H1 (cell line): ENCODE results near the gene PRPF40B. TPM values are rescaled to one million over a fixed set of nuclear protein-coding genes. Genes with fewer than 3 reads are reported as not detected.

ENCODE experiments used
- CTCF ChIA-PET: fragments of 300-600 bp; sonication (Branson Sonifier 250); formaldehyde crosslinking; loops from one replicate; lab custom pipeline; 2021; ENCODE audit not compliant: partially characterized antibody; lab: Charles Lee
- POLR2A ChIA-PET: fragments of 300-600 bp; sonication (Branson Sonifier 250); formaldehyde crosslinking; loops from one replicate; lab custom pipeline; 2021; ENCODE audit warnings: inconsistent platforms; ENCODE audit not compliant: partially characterized antibody; lab: Charles Lee
- DNase-seq, 2 experiments: peaks; one replicate each; pipeline versions ENCODE4 v3.0.0 to v3.0.0-alpha.2; 2010 to 2022; ENCODE audit warnings: low spot score in 2 of 2, low read depth in 1 of 2, mixed read lengths in 1 of 2
- FAIRE-seq: peaks from 2 replicates; lab custom pipeline; 2011; peaks lifted over from hg19 to GRCh38; lab: Jason Lieb, UNC
- H2AFZ ChIP-seq: 2 replicates; pipeline ENCODE4 v1.8.1; 2012; ENCODE audit warnings: low read length, inconsistent platforms
- H2AK5ac ChIP-seq: 2 replicates; pipeline ENCODE4 v1.6.1; 2013; ENCODE audit warnings: low read depth, low read length
- H2BK120ac ChIP-seq: replicated peaks from 2 replicates; pipeline ENCODE3; 2013; ENCODE audit warnings: low read depth, low read length, inconsistent platforms
- H2BK12ac ChIP-seq: 2 replicates; pipeline ENCODE4 v1.6.1; 2013; ENCODE audit warnings: low read depth, low read length
- H2BK15ac ChIP-seq: 2 replicates; pipeline ENCODE4 v1.6.1; 2013; ENCODE audit warnings: low read length
- H2BK20ac ChIP-seq: 2 replicates; pipeline ENCODE4 v1.6.1; 2013; ENCODE audit warnings: low read length
- H2BK5ac ChIP-seq: 2 replicates; pipeline ENCODE4 v1.6.1; 2013; ENCODE audit warnings: low read depth, low read length
- H3K14ac ChIP-seq: 2 replicates; pipeline ENCODE4 v1.6.1; 2013; ENCODE audit warnings: inconsistent platforms; ENCODE audit not compliant: insufficient read length
- H3K18ac ChIP-seq: 2 replicates; pipeline ENCODE4 v1.6.1; 2013; ENCODE audit warnings: low read length; ENCODE audit errors: extremely low read depth
- H3K23ac ChIP-seq: 2 replicates; pipeline ENCODE4 v1.6.1; 2013; ENCODE audit warnings: inconsistent platforms; ENCODE audit not compliant: insufficient read length
- H3K23me2 ChIP-seq: 2 replicates; pipeline ENCODE4 v1.6.1; 2013; ENCODE audit warnings: low read depth, low read length
- H3K27ac ChIP-seq: 2 replicates; pipeline ENCODE4 v1.6.1; 2011; ENCODE audit warnings: low read depth, low read length, inconsistent platforms
- H3K27me3 ChIP-seq, 4 experiments: replicated peaks in 1 of 4; 1 replicate in 1 of 4; 2 replicates in 3 of 4; pipeline versions ENCODE4 v1.6.1 to v1.8.1; 2011 to 2013; ENCODE audit warnings: low read length in 3 of 4, mild to moderate bottlenecking in 3 of 4, inconsistent platforms in 2 of 4, mixed read lengths in 2 of 4, moderate library complexity in 1 of 4; ENCODE audit not compliant: control insufficient read depth in 3 of 4, insufficient read depth in 3 of 4; ENCODE audit errors: extremely low read depth in 1 of 4
- H3K36me3 ChIP-seq, 4 experiments: 2 replicates each; pipeline versions ENCODE4 v1.6.1 to v1.8.1; 2011 to 2013; ENCODE audit warnings: mild to moderate bottlenecking in 4 of 4, low read length in 3 of 4, moderate library complexity in 2 of 4, control low read depth in 1 of 4, inconsistent platforms in 1 of 4; ENCODE audit not compliant: insufficient read depth in 4 of 4, control insufficient read depth in 2 of 4
- H3K4ac ChIP-seq: replicated peaks from 2 replicates; pipeline ENCODE3; 2013; ENCODE audit warnings: low read length, low read depth, mixed read lengths, inconsistent platforms; ENCODE audit not compliant: insufficient read length
- H3K4me1 ChIP-seq, 4 experiments: replicated peaks in 1 of 4; 1 replicate in 1 of 4; 2 replicates in 3 of 4; pipeline versions ENCODE4 v1.6.1 to v1.8.1; 2011 to 2013; ENCODE audit warnings: low read length in 3 of 4, inconsistent platforms in 2 of 4, mixed read lengths in 1 of 4; ENCODE audit not compliant: insufficient read depth in 4 of 4, control insufficient read depth in 3 of 4
- H3K4me2 ChIP-seq, 2 experiments: 2 replicates each; pipeline versions ENCODE4 v1.6.1 to v1.8.1; 2011 to 2013; ENCODE audit warnings: low read depth in 2 of 2, low read length in 2 of 2, control low read depth in 1 of 2, inconsistent platforms in 1 of 2, mild to moderate bottlenecking in 1 of 2; ENCODE audit not compliant: insufficient read depth in 1 of 2
- H3K4me3 ChIP-seq, 4 experiments: fragments of 200-600, 300-600 bp in 1 of 4; sonication (generic), shearing (Covaris generic), sonication (Bioruptor Twin) in 1 of 4; 2 replicates each; pipeline versions ENCODE4 v1.5.1 to v1.8.1; 2011 to 2016; ENCODE audit warnings: low read length in 4 of 4, low read depth in 3 of 4, control low read depth in 2 of 4, inconsistent platforms in 2 of 4, mild to moderate bottlenecking in 2 of 4, mixed read lengths in 1 of 4, moderate library complexity in 1 of 4; ENCODE audit not compliant: insufficient read depth in 2 of 4; ENCODE audit errors: extremely low read depth in 1 of 4
- H3K56ac ChIP-seq: replicated peaks from 2 replicates; pipeline ENCODE3; 2013; ENCODE audit warnings: low read depth, mild to moderate bottlenecking, mixed read lengths, low read length, inconsistent platforms; ENCODE audit not compliant: insufficient read length
- H3K79me1 ChIP-seq: 2 replicates; pipeline ENCODE4 v1.6.1; 2013; ENCODE audit warnings: low read depth, low read length, control low read depth
- H3K79me2 ChIP-seq, 2 experiments: 2 replicates each; pipeline versions ENCODE4 v1.6.1 to v1.8.1; 2012 to 2013; ENCODE audit warnings: low read length in 2 of 2, mild to moderate bottlenecking in 2 of 2, inconsistent platforms in 1 of 2; ENCODE audit not compliant: insufficient read depth in 2 of 2, control insufficient read depth in 1 of 2
- H3K9ac ChIP-seq, 4 experiments: replicated peaks in 1 of 4; 1 replicate in 1 of 4; 2 replicates in 3 of 4; pipeline versions ENCODE4 v1.6.1 to v1.8.1; 2011 to 2013; ENCODE audit warnings: low read depth in 3 of 4, low read length in 3 of 4, control low read depth in 2 of 4, mild to moderate bottlenecking in 2 of 4, moderate library complexity in 2 of 4, inconsistent platforms in 1 of 4; ENCODE audit errors: extremely low read depth in 1 of 4
- H3K9me3 ChIP-seq, 2 experiments: 2 replicates each; pipeline versions ENCODE4 v1.6.1 to v1.8.1; 2012 to 2013; ENCODE audit warnings: mild to moderate bottlenecking in 2 of 2, moderate library complexity in 2 of 2, control low read depth in 1 of 2, inconsistent platforms in 1 of 2, low read depth in 1 of 2, low read length in 1 of 2, mixed read lengths in 1 of 2; ENCODE audit not compliant: insufficient read depth in 2 of 2
- H4K20me1 ChIP-seq, 2 experiments: replicated peaks in 1 of 2; 2 replicates each; pipeline versions ENCODE3 to v1.8.1; 2011 to 2013; ENCODE audit warnings: inconsistent platforms in 2 of 2, low read length in 2 of 2, mild to moderate bottlenecking in 1 of 2; ENCODE audit not compliant: insufficient read depth in 2 of 2, control insufficient read depth in 1 of 2
- H4K5ac ChIP-seq: 2 replicates; pipeline ENCODE4 v1.6.1; 2013; ENCODE audit warnings: low read length, low read depth, mixed read lengths, inconsistent platforms; ENCODE audit not compliant: insufficient read length
- H4K8ac ChIP-seq: 2 replicates; pipeline ENCODE4 v1.8.0; 2013; ENCODE audit warnings: mild to moderate bottlenecking, moderate library complexity, low read length, inconsistent platforms; ENCODE audit not compliant: insufficient read depth; ENCODE audit errors: extremely low read depth
- H4K91ac ChIP-seq: replicated peaks from 2 replicates; pipeline ENCODE3; 2013; ENCODE audit warnings: low read length, mixed read lengths, inconsistent platforms; ENCODE audit not compliant: insufficient read length
- CBX5 ChIP-seq: fragments of 300-800, 300-1000 bp; sonication (generic); IDR thresholded peaks from 2 replicates; pipeline ENCODE4 v1.7.1; 2016; ENCODE audit warnings: antibody characterized with exemption, low read length, low read depth
- EGR1 ChIP-seq: IDR thresholded peaks from 2 replicates; pipeline ENCODE4 v1.6.1; 2011; ENCODE audit warnings: low read depth, low read length, borderline replicate concordance
- FOSL1 ChIP-seq: IDR thresholded peaks from 2 replicates; pipeline ENCODE4 v1.6.1; 2011; ENCODE audit warnings: mild to moderate bottlenecking, low read depth, low read length, moderate library complexity; ENCODE audit not compliant: insufficient read depth
- GABPA ChIP-seq: IDR thresholded peaks from 2 replicates; pipeline ENCODE4 v1.6.1; 2011; ENCODE audit warnings: mild to moderate bottlenecking, low read length, moderate library complexity, borderline replicate concordance; ENCODE audit not compliant: insufficient read depth
- GTF2F1 ChIP-seq: IDR thresholded peaks from 2 replicates; pipeline ENCODE4 v1.6.1; 2012; ENCODE audit warnings: low read depth, low read length, improper control_type of control experiment, borderline replicate concordance
- HDAC2 ChIP-seq, 2 experiments: fragments of 300-600 bp in 1 of 2; sonication (generic) in 1 of 2; IDR thresholded peaks; 2 replicates each; pipeline ENCODE4 v1.6.1; 2011 to 2012; ENCODE audit warnings: low read depth in 2 of 2, low read length in 2 of 2, mild to moderate bottlenecking in 2 of 2, moderate library complexity in 2 of 2, borderline replicate concordance in 1 of 2, inconsistent platforms in 1 of 2
- NANOG ChIP-seq: IDR thresholded peaks from 2 replicates; pipeline ENCODE4 v1.6.1; 2011; ENCODE audit warnings: low read length, low read depth, mild to moderate bottlenecking, inconsistent platforms; ENCODE audit not compliant: insufficient read depth, poor library complexity, severe bottlenecking
- SIRT6 ChIP-seq: IDR thresholded peaks from one replicate; pipeline ENCODE4 v1.7.1; 2012; ENCODE audit warnings: low read length, inconsistent platforms
- SRF ChIP-seq: IDR thresholded peaks from 2 replicates; pipeline ENCODE4 v1.6.1; 2011; ENCODE audit warnings: mild to moderate bottlenecking, low read depth, low read length, moderate library complexity
- WGBS, 2 experiments: shearing (Covaris generic) in 1 of 2; methylation state at CpG; one replicate each; pipeline versions ENCODE4 v1.1.6 to v1.1.7; 2013 to 2015; ENCODE audit warnings: low lambda C conversion rate in 2 of 2, mixed read lengths in 2 of 2, inconsistent platforms in 1 of 2, low coverage in 1 of 2, missing lambda C conversion rate in 1 of 2; ENCODE audit not compliant: insufficient replicate concordance in 2 of 2, insufficient coverage in 1 of 2, insufficient read length in 1 of 2; ENCODE audit errors: extremely low coverage in 1 of 2, missing lambda C conversion rate in 1 of 2; 5-methylcytosine and 5-hydroxymethylcytosine counted together
- polyA plus RNA-seq, 7 experiments: library from polyadenylated mRNA; depleted of rRNA in 3 of 7; stranded (reverse) in 5 of 7; unstranded in 2 of 7; fragments of >200 nt in 5 of 7; fragments of 200-250 nt in 2 of 7; gene quantifications; 1 replicate in 5 of 7; 2 replicates in 1 of 7; 4 replicates in 1 of 7; pipeline versions ENCODE4 v1.2.1 to v1.2.3, GENCODE V29; 2011 to 2013; ENCODE audit warnings: missing spikeins in 2 of 7, mixed read lengths in 2 of 7
- total RNA-seq: library from RNA; stranded (reverse); fragmentation: NEBNext Ultra II Directional; extraction: Animal tissue kit (Norgen Biotek cat#: 25700); gene quantifications from 2 replicates; pipeline ENCODE4 v1.2.1, GENCODE V29; 2021
- TF ChIP-seq, protein P1 (sequence below): IDR thresholded peaks from 2 replicates; pipeline ENCODE4 v1.6.1; 2012; ENCODE audit warnings: low read length, inconsistent platforms

The PRPF40B gene
- total and polyA plus RNA-seq, 2 of the 8 experiments (the other 6 are each of a cell fraction or from before 2014, with no cell fraction given): 14.4 to 24.4 TPM

DNA sequence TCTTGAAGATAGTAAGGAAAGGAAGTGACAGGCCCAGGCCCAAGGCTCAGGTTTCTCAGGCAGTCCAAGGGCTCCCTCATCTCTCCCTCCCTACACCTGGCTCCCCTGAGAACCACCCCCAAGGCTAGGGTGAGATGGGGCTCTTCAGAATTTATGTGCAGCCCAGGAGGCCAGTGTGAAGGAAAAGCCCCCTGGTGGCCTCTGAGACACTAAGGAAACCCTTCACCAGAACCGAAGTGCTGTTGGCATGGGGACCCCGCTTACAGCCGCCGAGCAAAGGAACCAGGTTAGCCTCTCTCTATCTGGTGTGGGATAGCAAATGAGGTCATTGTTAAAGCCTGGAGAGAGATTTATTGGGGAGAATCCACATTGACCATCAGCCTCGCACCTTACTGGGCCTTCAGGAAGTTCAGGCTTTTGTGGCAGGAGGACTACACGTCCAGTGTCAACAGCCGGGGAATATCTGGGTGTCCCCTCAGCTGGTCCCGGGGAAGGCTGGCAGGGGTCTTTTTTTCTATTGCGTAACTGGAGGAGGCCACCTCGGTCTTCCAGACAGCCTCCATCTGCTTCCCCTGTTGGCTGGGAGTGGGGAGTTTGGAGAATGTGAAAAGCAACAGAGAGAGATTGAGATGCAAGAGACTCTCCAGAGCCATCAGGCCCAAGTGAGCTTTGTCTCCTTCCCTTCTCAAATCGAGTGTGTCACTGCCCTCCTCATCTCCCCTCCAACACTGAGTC, 36.0 kb upstream of the PRPF40B start:
- no peaks in the 10 kb centered on the region; a peak in 1 of 7 replicates for H3K4me1 ChIP-seq
- ChIA-PET CTCF (interaction anchor here (1.0 to 2.4 kb wide), 9 partner anchors 8 to 298 kb away, joined by 3 to 12 read pairs (median 5); no protein-coding TSS in a partner anchor), POLR2A (interaction anchor here (1.6 kb wide), 1 partner anchor 15 kb away, joined by 6 read pairs; no protein-coding TSS in a partner anchor)
- no peak overlapping the region for H3K23ac ChIP-seq
- H2BK120ac ChIP-seq: no peak overlapping the region
- H3K4me2 ChIP-seq: no peak overlapping the region
- no peak overlapping the region for H3K4me3 ChIP-seq
- no peak overlapping the region for H2BK5ac ChIP-seq
- no peaks in the 10 kb centered on the region for H3K79me2 ChIP-seq
- no peaks in the 10 kb centered on the region; the same call in 1 of the 2 replicates for H3K79me1 ChIP-seq
- no peak overlapping the region for H4K8ac ChIP-seq
- no peak overlapping the region for H2BK12ac ChIP-seq
- H3K9ac ChIP-seq: no peak overlapping the region
- H2BK20ac ChIP-seq: no peak overlapping the region
- no peak overlapping the region for H2AK5ac ChIP-seq
- no peak for FAIRE-seq
- no peak overlapping the region for H4K5ac ChIP-seq
- H3K56ac ChIP-seq: no peak overlapping the region
- no peak overlapping the region for H3K18ac ChIP-seq
- DNase-seq: no peak
- H3K4ac ChIP-seq: no peak overlapping the region
- H3K27ac ChIP-seq: no peak overlapping the region
- no peaks in the 10 kb centered on the region; a peak in 1 of 8 replicates for H3K36me3 ChIP-seq
- WGBS, 2 experiments: 90% methylated on average over 11 of the region's 11 CpGs; no CpG with 5 or more reads in 1 of the 2 experiments
- no peak overlapping the region for H2BK15ac ChIP-seq
- no peak overlapping the region for H2AFZ ChIP-seq
- no peaks in the 10 kb centered on the region for H3K9me3 ChIP-seq
- peaks cover 0 to 2% of the 10 kb centered on the region in 2 experiments for H4K20me1 ChIP-seq
- no peaks in the 10 kb centered on the region for H3K27me3 ChIP-seq
- no peak overlapping the region for H4K91ac ChIP-seq
- H3K23me2 ChIP-seq: no peaks in the 10 kb centered on the region; the same call in 1 of the 2 replicates
- no peak overlapping the region for H3K14ac ChIP-seq
- TF ChIP-seq SRF: no peak
- TF ChIP-seq EGR1: no peak
- TF ChIP-seq GTF2F1: no peak
- TF ChIP-seq NANOG: no peak
- no peak for TF ChIP-seq CBX5
- TF ChIP-seq FOSL1: no peak
- TF ChIP-seq HDAC2 (IDR thresholded peaks at IDR 0.05; ENCODE audit: borderline replicate concordance in 1 of 2, low read depth in 2 of 2, low read length in 2 of 2): no peak
- TF ChIP-seq GABPA: no peak
- TF ChIP-seq SIRT6: no peak
- TF ChIP-seq, protein P1, sequence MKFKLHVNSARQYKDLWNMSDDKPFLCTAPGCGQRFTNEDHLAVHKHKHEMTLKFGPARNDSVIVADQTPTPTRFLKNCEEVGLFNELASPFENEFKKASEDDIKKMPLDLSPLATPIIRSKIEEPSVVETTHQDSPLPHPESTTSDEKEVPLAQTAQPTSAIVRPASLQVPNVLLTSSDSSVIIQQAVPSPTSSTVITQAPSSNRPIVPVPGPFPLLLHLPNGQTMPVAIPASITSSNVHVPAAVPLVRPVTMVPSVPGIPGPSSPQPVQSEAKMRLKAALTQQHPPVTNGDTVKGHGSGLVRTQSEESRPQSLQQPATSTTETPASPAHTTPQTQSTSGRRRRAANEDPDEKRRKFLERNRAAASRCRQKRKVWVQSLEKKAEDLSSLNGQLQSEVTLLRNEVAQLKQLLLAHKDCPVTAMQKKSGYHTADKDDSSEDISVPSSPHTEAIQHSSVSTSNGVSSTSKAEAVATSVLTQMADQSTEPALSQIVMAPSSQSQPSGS: no peak
